HEK293T (cell line): ENCODE measurements around the gene COQ3.

Source experiments
- ARNT ChIP-seq: fragments of 450-650 bp; IDR thresholded peaks from 2 replicates; pipeline ENCODE4 v1.6.1; 2017; ENCODE audit warnings: mild to moderate bottlenecking
- BHLHE40 ChIP-seq: fragments of 450-650 bp; IDR thresholded peaks from 2 replicates; pipeline ENCODE4 v1.6.1; 2016; ENCODE audit warnings: mild to moderate bottlenecking, moderate library complexity, borderline replicate concordance
- ELF4 ChIP-seq: fragments of 450-650 bp; IDR thresholded peaks from 2 replicates; pipeline ENCODE4 v1.6.1; 2017; ENCODE audit warnings: antibody characterized with exemption
- FOXA1 ChIP-seq: fragments of 450-650 bp; IDR thresholded peaks from 2 replicates; pipeline ENCODE4 v1.6.1; 2016; ENCODE audit warnings: mild to moderate bottlenecking
- FOXK2 ChIP-seq: fragments of 450-650 bp; IDR thresholded peaks from 2 replicates; pipeline ENCODE4 v1.6.1; 2016; ENCODE audit warnings: mild to moderate bottlenecking
- HDGF ChIP-seq: fragments of 450-650 bp; IDR thresholded peaks from 2 replicates; pipeline ENCODE4 v1.6.1; 2017; ENCODE audit warnings: antibody characterized with exemption, borderline replicate concordance
- L3MBTL2 ChIP-seq: fragments of 450-650 bp; conservative IDR thresholded peaks from 2 replicates; pipeline ENCODE4 v1.6.1; 2016; ENCODE audit warnings: mild to moderate bottlenecking
- NFRKB ChIP-seq: fragments of 450-650 bp; IDR thresholded peaks from 2 replicates; pipeline ENCODE4 v1.6.1; 2016; ENCODE audit warnings: mild to moderate bottlenecking, moderate library complexity
- PKNOX1 ChIP-seq: fragments of 450-650 bp; IDR thresholded peaks from 2 replicates; pipeline ENCODE4 v1.6.1; 2016
- SP1 ChIP-seq: fragments of 450-650 bp; IDR thresholded peaks from 2 replicates; pipeline ENCODE4 v1.6.1; 2017
- SUZ12 ChIP-seq: fragments of 450-650 bp; IDR thresholded peaks from 2 replicates; pipeline ENCODE4 v1.6.1; 2016; ENCODE audit warnings: mild to moderate bottlenecking
- TARDBP ChIP-seq: fragments of 450-650 bp; IDR thresholded peaks from 2 replicates; pipeline ENCODE4 v1.6.1; 2016
- ZNF384 ChIP-seq: fragments of 450-650 bp; IDR thresholded peaks from 2 replicates; pipeline ENCODE4 v1.6.1; 2016

- TF ChIP-seq TARDBP = no peak
- TF ChIP-seq L3MBTL2 = no peak
- no peak for TF ChIP-seq ELF4
- TF ChIP-seq ARNT = no peak
- TF ChIP-seq SP1 = no peak
- no peak for TF ChIP-seq ZNF384
- no peak for TF ChIP-seq SUZ12
- TF ChIP-seq NFRKB = no peak
- TF ChIP-seq BHLHE40 = no peak
- TF ChIP-seq FOXK2 = no peak
- TF ChIP-seq HDGF = no peak
- TF ChIP-seq PKNOX1 = no peak
- no peak for TF ChIP-seq FOXA1
These were observed 32.4 kb upstream of the COQ3 start for GRCh38 chr6:99426451-99426757.
